ENCODE results near the gene TCAIM.

- no peak for TF ChIP-seq ZBTB11 (CRISPR knock-in tag; IDR thresholded peaks at IDR 0.05)
- TF ChIP-seq PPARD (CRISPR knock-in tag; IDR thresholded peaks at IDR 0.05), result no peak
- no peak for TF ChIP-seq ZEB2 (IDR thresholded peaks at IDR 0.05)
- no peak for TF ChIP-seq HDAC6 (IDR thresholded peaks at IDR 0.05; ENCODE audit: low read depth, low read length)
- no peak for TF ChIP-seq EGR1 (conservative IDR thresholded peaks at IDR 0.05)
- no peak for TF ChIP-seq ZNF780A (CRISPR knock-in tag; IDR thresholded peaks at IDR 0.05)
- TF ChIP-seq, protein P1, sequence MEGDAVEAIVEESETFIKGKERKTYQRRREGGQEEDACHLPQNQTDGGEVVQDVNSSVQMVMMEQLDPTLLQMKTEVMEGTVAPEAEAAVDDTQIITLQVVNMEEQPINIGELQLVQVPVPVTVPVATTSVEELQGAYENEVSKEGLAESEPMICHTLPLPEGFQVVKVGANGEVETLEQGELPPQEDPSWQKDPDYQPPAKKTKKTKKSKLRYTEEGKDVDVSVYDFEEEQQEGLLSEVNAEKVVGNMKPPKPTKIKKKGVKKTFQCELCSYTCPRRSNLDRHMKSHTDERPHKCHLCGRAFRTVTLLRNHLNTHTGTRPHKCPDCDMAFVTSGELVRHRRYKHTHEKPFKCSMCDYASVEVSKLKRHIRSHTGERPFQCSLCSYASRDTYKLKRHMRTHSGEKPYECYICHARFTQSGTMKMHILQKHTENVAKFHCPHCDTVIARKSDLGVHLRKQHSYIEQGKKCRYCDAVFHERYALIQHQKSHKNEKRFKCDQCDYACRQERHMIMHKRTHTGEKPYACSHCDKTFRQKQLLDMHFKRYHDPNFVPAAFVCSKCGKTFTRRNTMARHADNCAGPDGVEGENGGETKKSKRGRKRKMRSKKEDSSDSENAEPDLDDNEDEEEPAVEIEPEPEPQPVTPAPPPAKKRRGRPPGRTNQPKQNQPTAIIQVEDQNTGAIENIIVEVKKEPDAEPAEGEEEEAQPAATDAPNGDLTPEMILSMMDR (IDR thresholded peaks at IDR 0.05 in 2 of 3, conservative IDR thresholded peaks at IDR 0.05 in 1 of 3; ENCODE audit: insufficient read depth in 2 of 3, low read depth in 1 of 3, low read length in 3 of 3), result no peak
Observed at GRCh38 chr3:44424758-44425157, 86.2 kb downstream of the TCAIM start.

Measured in K562 (cell line).